Activated CD4-positive, CD25-positive, alpha-beta regulatory T cell treated with anti-CD3 and anti-CD28 coated beads, Interleukin-2, amount 50 U/mL, for 24 hours (primary cell): ENCODE measurements around the gene TLX3.
"Not testable (repeated sequence)": the region's sequence is repeated elsewhere in the genome, so short reads cannot be mapped to it uniquely, and the experiment has no call there.

ENCODE experiments used
- ATAC-seq, 2 donors: fragments of 150-1000 bp; cut with Tn5 transposase; one replicate each; pipeline ENCODE4 v1.10.0; 2021; ENCODE audit warnings: mild to moderate bottlenecking in 1 of 2, moderate library complexity in 1 of 2

The TLX3 gene

GRCh38 chr5:171308453-171309275 is at the start of gene TLX3:
TLX3 (plus strand) TSS chr5:171309248; CDS start chr5:171309366, 118 bp downstream.
- no peak for ATAC-seq

GRCh38 chr5:171261361-171261760 is 47.7 kb upstream of the TLX3 start:
- ATAC-seq, result no peak

DNA sequence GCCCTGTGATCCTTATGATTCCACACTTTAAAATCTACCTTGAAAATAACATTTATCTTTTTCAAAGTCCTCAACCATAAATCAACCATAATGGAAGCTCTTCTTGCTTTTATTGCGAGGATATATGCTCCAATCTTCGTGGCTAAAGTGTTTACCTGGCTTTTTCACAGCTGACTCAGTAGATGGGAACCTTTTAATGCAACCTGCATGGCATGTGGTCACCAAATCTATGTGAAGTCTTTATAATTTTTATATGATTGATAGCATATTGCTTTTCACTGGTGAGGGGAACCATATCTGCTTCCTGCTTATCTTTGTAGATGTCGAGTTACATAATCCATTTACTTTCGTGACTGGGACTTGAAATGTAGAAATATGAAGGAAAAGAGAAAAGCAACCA is 47.1 kb upstream of the TLX3 start:
- no peak for ATAC-seq

DNA sequence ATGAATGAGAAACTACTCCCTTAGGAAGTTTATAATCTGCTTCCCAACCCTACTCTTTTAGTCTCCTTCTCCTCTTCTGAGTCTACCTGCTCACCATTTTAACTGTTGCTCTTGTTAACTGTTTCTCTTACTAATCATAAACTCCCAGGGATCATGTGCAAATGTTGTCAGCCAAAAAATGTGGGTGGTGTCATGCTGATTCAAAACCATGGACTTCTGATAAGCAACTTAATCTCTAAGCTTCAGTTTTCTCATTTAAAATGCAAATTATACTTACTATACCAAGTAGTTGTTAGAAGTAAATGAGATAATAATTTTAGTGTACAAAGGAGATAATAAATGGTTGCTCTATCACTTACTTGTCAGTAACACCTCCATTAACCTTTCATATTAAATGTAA is 45.9 kb upstream of the TLX3 start:
- no peak for ATAC-seq

- ATAC-seq, result no peak
These were observed 44.2 kb upstream of the TLX3 start for GRCh38 chr5:171264843-171265242.

DNA sequence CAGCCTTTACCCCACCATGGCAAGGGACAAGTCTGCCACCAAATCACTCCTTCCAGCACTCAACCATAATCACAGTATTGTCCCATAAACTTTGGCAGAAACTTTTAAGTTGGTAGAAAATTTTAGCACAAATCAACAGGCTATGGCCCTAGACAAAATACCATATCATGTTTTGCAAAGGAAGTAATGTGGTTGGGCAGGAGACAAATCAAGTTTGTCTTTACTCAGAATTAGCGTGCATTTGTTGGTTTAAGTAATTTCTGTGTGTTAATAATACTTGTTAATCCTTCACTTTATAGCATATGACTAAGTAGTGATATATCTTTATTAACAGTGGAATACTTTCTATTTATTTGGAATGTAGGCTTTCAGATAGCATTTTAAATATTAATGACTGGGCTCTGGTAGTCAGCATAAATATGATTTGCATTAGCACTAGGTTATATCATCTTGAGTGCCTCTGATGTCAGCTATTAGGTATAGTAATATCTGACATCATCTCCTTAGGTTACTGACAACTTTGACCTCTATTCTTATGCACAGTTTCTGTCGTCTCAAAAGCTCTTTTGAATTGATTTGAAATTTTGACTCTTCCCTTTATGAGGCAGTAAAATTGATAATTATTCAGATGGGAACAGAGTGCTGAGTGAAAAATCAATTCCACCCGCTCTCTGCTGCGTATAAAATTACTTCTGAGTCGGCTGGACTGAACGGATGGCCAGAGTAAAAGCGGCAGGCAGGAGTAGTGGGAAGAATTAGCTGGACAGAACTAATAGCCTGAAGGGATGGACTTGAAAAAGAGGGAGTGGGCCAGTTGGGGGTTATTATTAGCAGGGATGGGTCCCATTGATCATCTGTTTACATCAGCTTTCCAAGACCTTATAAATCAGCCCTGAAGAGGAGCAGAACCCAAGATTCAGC is 40.1 kb upstream of the TLX3 start:
- no peak for ATAC-seq

DNA sequence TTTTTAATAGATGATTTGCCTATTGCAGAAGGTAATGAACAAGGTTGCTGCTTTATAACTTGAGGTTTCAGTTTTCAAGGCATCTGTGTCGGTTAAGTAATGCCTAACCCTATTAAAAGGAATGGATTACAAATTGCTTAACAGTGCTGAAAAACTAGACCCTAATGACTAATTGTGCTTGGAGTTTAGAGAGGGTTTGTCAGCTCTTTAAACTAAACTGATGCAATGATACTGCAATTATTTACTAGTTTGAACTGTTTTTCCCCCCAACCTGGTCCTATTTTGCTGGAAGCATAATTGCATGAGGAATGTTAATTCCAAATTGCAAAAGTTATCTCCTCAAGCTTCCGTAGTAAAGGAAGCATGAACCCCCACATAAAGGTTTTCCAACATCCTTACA is 39.3 kb upstream of the TLX3 start:
- no peak for ATAC-seq

DNA sequence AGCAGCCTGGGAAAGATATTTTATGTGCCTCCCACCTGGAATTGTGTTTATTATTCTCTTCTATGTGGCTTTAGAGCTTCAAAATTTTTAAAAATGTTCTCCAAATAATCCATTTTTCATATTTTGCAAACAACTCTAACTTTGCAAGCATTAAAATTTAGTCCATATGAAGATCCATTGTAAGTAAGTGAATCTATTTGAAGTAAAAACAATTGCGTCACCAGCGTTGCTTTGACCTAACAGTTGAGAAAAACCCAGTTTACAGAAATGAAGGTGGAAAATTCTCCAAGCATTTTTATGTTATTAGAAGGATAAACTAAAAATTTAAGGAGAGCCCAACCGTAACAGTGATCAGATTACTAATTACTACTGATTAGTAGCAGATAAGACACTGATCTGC is 38.9 kb upstream of the TLX3 start:
- no peak for ATAC-seq

- ATAC-seq, result no peak
These were observed 37.2 kb upstream of the TLX3 start for GRCh38 chr5:171271798-171272197.

DNA sequence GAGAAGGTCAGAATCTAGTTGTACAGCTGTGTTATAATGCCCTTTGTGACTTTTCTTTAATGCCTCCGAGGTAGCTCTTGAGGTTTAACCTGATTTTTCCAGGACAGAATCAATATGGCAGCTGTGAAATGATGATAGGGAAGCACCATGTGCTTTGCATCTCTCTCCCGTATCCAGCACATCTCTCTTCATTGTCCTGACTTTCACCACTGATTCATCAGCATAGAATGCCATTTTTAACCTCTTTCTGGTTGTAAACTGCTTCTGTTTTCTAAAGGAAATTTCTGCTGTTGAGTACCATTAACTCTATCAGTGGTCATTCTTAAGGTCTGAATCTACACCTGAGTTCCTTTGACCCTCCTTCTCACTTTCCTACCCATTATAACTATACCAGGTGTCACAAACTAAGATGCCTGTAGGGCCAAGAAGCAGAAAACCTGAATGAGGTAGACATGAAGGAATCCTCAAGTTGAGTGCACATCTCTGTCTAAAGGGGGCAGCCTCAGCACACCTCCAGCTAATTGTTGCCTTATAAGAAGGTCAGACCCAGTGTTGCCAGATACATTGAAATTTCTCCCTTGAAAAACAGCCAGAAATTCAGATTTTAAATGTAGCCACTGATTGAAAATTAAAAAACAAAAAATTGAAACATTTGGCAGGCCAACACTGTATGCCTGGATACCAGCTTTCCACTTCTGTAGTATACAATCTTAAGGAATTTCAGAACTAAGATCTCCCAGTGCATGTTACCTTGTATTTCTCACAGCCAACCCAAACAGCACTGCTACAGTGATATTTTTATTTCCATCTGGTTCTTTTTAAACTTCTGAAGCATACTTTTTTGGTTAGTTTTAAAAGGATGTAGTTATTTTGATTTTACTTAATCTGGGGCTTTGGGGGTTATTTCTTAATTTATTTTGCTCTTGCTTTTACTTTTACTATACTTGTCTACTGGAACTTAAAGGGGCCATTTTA is 35.8 kb upstream of the TLX3 start:
- no peak for ATAC-seq

DNA sequence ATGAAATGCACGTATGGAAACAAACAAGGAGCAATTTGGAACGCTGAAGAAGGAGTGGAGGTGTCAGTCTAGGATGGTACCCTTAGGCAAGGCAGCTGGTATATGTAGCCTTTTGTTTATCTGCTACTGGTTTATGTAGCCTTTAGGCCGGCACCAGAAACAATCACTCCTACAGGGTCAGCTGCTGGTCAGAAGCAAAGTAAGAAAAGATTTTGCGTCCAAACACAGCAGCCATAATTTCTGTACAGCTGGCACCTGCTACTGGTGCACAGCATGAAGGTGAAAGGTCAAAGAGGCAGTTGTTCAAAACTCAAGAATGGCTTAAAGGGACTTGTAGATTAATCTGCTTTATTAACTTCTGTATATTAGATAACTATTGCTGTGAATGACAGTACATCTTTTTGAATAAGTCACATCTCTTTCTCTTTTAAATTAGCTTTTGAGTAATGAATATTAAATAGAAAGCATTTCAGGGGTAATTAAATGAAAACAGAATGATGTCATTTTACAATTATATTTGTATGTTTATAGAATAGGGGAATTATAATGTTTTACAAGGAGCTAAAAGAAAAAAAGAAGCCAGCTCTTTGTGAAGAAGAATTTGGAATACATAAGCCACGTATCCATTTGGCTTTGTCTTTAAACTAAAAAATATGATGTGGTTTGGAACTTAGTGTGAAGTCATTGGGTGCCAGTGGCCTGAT is 33.1 kb upstream of the TLX3 start:
- ATAC-seq, result no peak

- ATAC-seq, result no peak
These were observed 25.3 kb upstream of the TLX3 start for GRCh38 chr5:171283753-171284152.

- ATAC-seq, result no peak
These were observed 23.6 kb upstream of the TLX3 start for GRCh38 chr5:171285465-171285864.

- no peak for ATAC-seq
These were observed 21.0 kb upstream of the TLX3 start for GRCh38 chr5:171288066-171288465.

DNA sequence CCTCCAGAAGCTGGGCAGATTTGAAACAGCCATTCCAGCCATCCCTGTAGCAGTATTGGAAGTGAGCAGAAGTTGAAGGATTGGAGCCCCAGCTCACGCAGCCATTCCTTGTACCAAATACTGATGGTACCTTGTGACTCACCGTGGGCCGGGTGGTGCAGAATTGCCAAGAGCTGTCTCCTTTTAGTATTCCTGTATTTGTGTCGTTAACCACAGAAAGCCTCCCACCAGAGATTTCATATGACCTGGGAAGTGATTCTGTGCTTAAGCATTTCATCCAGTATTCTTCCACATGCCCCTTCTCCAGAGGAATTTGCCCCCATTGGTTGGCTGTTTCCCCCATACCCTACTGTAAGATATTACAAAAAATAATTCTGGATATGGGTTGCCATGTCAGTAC is 17.7 kb upstream of the TLX3 start:
- ATAC-seq, result no peak

DNA sequence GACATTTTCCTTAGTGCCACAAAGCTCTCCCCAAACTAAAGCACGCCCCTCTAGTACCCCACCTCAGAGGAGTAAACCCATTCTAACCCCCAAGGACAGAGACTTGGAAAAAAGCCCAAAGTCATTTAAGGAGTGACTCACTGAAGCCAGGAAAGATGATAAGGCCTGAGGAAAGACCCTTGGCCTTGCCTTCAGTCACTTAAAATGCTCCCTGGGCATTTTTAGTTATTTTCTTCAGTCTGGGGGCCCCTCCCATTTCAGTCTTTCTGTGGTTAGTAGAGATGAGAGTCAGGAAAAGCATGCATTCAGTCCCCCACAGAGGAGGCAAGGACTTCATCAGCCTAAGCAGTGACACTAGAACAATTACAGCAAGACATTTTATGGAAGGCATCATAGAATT is 13.7 kb upstream of the TLX3 start:
- no peak for ATAC-seq

GRCh38 chr5:171295801-171296200 is 13.2 kb upstream of the TLX3 start:
- ATAC-seq, result no peak

DNA sequence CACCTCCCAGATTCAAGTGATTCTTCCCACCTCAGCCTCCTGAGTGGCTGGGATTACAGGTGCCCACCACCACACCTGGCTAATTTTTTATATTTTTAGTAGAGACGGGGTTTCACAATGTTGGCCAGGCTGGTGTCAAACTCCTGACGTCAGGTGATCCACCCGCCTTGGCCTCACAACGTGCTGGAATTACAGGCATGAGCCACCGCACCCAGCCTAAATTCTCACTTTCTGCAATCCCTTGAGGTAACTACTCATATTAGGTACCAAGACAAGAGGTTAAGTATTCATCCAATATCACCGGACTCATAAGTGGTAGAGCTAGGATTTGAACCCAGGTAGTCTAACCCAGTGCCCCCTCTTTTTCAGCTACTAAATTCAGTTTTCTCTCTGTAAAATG is 11.1 kb upstream of the TLX3 start:
- not testable (repeated sequence) for ATAC-seq

DNA sequence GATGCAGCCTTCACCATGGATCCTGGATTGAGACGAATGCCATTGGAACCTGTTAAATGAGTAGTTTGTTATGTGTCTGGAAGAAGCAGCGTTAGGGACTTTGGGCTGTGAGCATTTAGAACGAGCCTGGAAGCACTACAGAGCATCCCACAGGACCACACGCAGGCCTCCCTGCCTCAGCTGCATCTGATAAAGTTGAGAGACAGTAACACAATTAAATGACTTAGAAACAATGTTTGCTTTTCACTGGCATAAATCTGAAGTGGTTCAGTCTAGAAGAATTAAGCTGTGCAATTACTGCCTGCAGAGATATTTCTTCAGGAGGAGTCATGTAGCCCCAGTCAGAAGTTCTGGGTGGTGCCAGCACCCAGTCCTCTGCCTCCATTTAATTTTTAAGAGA is 9.8 kb upstream of the TLX3 start:
- ATAC-seq, result no peak

DNA sequence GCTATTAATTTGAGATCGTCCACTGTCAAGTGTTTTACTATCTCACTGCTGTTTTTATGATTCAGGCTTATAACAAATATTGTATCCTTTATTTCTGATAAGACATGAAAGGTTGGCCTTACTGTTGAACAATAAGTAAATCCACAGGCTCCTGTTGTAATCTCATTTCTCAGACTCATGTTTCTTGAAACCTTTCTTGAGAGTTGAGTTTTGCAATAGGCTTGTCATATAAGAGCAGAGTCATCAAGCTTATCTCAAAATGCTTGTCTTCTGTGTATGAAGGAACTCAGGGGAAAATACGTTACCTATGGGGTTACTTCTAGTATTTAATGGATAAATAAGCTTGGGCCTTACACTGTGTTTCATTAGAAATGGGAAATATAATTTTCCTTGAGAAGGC is 9.2 kb upstream of the TLX3 start:
- ATAC-seq, result no peak

DNA sequence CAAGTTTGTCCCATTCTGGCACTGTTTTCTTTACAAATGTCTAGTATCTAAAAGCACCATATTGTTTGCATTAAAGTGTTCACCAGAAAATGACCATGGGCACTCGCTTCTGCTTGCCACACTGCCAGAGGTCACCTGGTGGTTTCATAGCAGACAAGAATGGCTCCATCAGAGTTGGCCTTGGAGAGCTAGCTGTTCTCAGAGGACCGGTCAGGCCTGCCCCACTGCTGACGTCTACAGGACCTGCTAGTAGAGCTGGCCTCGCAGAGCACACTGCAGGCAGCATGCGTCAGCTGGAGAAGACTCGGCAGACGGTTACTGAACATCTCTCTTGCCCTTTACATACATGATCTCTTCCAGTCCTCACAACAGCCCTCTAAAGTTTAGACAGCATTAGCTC is 8.7 kb upstream of the TLX3 start:
- no peak for ATAC-seq

DNA sequence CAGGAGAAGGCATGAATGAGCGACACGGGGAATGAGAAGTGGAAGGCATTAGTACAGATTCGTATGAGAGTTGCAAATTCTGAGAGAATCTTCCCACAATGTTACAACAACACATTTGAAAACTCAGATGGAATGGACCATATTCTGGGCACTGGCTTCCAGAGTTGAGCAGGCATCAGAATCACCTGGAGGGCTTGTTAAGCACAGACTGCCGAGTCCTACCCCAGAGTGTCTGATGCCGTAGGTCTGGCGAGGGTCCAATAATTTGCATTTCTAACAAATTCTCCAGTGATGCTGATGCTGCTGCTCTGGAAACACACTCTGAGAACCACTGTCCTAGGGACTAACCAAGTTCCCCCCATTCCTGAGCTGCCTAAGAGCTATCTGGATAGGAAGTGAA is 2.9 kb upstream of the TLX3 start:
- ATAC-seq, result no peak
